Smooth muscle cell (in vitro differentiated cells): ENCODE results near the gene PHACTR1. TPM values are rescaled to one million over a fixed set of nuclear protein-coding genes. Genes with fewer than 3 reads are reported as not detected.

ENCODE experiments used
- DNase-seq: peaks from one replicate; lab custom pipeline; 2025; ENCODE audit not compliant: unreplicated experiment; lab: John Stamatoyannopoulos, UW
- H2AFZ ChIP-seq: fragments of 200-600 bp; sonication (generic); 2 replicates; pipeline ENCODE4 v1.6.0; 2016; ENCODE audit warnings: antibody characterized with exemption, low read depth, mild to moderate bottlenecking
- H3F3A ChIP-seq: fragments of 200-600 bp; sonication (generic); 2 replicates; pipeline ENCODE4 v1.6.0; 2017; ENCODE audit warnings: antibody characterized with exemption, low read depth
- H3K27ac ChIP-seq: fragments of 200-600 bp; sonication (generic); 2 replicates; pipeline ENCODE4 v1.5.1; 2016; ENCODE audit warnings: low read depth, mild to moderate bottlenecking
- H3K27me3 ChIP-seq: fragments of 200-600 bp; sonication (generic); 2 replicates; pipeline ENCODE4 v1.6.1; 2016; ENCODE audit warnings: low read depth, mild to moderate bottlenecking
- H3K36me3 ChIP-seq: fragments of 200-600 bp; sonication (generic); 2 replicates; pipeline ENCODE4 v1.5.1; 2016; ENCODE audit warnings: low read depth
- H3K4me1 ChIP-seq: fragments of 200-600 bp; sonication (generic); 2 replicates; pipeline ENCODE4 v1.5.1; 2016; ENCODE audit warnings: low read depth
- H3K4me2 ChIP-seq: fragments of 200-600 bp; sonication (generic); 2 replicates; pipeline ENCODE4 v1.6.0; 2016; ENCODE audit warnings: mild to moderate bottlenecking
- H3K4me3 ChIP-seq: fragments of 200-600 bp; sonication (generic); 2 replicates; pipeline ENCODE4 v1.5.1; 2016; ENCODE audit warnings: mild to moderate bottlenecking
- H3K79me2 ChIP-seq: fragments of 200-600 bp; sonication (generic); 2 replicates; pipeline ENCODE4 v1.6.0; 2016; ENCODE audit warnings: low read depth, mild to moderate bottlenecking
- H3K9ac ChIP-seq: fragments of 200-600 bp; sonication (generic); 2 replicates; pipeline ENCODE4 v1.6.0; 2016; ENCODE audit warnings: low read depth
- H3K9me3 ChIP-seq: fragments of 200-600 bp; sonication (generic); replicated peaks from 2 replicates; pipeline ENCODE4 v1.5.1; 2016; ENCODE audit warnings: low read depth
- H4K20me1 ChIP-seq: fragments of 200-600 bp; sonication (generic); 2 replicates; pipeline ENCODE4 v1.6.0; 2016; ENCODE audit warnings: low read depth
- CTCF ChIP-seq: fragments of 200-600 bp; sonication (generic); IDR thresholded peaks from 2 replicates; pipeline ENCODE4 v1.5.1; 2017; ENCODE audit warnings: borderline replicate concordance, mild to moderate bottlenecking, antibody characterized with exemption; ENCODE audit not compliant: insufficient read depth, poor library complexity, severe bottlenecking
- WGBS: methylation state at CpG from one replicate; pipeline ENCODE4 v1.1.7; 2016; ENCODE audit warnings: low lambda C conversion rate; 5-methylcytosine and 5-hydroxymethylcytosine counted together
- polyA plus RNA-seq: library from polyadenylated mRNA; unstranded; fragments of >200 nt; fragmentation: Nextera tagmentation; extraction: Ambion mirVana; gene quantifications from 2 replicates; pipeline ENCODE4 v1.2.1, GENCODE V29; 2016
- total RNA-seq: library from RNA; depleted of rRNA; stranded (reverse); fragments of >200 nt; gene quantifications from 2 replicates; pipeline ENCODE4 v1.2.3, GENCODE V29; 2014

The PHACTR1 gene
- total and polyA plus RNA-seq, 2 experiments from 2014 or later = 0.09 to 0.67 TPM

DNA sequence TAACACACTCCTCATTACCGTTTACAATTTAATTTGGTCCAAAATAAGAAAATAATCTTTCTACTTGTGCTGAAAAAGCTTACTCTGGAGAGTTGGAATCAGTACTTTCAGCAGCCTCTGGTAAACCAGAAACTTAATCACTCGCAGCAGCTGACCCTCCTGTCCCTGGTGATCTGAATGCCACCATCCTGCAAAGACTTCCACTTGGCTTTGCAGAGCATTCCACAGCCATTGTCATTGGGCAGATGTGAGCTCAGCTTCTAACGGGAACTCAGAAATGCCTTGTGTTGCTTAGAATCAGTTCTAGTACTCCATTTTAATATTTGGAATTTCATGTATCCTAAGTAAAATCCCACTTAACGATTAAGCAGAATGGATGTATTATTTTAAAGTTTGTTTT lies 59.7 kb downstream of the PHACTR1 start:
- Histone ChIP-seq H2AFZ (no peak overlapping the region), H4K20me1 (no peaks in the 10 kb centered on the region), H3K4me1 (no peaks in the 10 kb centered on the region), H3K4me2 (no peak overlapping the region), H3K27ac (no peak overlapping the region), H3K79me2 (no peaks in the 10 kb centered on the region), H3K4me3 (no peak overlapping the region), H3K9ac (no peak overlapping the region), H3K9me3 (no peaks in the 10 kb centered on the region), H3F3A (no peaks in the 10 kb centered on the region), H3K27me3 (peaks cover 16% of the 10 kb centered on the region), H3K36me3 (no peaks in the 10 kb centered on the region)
- 79% methylated on average over 4 of the region's 4 CpGs for WGBS
- DNase-seq = no peak
- no peak for TF ChIP-seq CTCF

DNA sequence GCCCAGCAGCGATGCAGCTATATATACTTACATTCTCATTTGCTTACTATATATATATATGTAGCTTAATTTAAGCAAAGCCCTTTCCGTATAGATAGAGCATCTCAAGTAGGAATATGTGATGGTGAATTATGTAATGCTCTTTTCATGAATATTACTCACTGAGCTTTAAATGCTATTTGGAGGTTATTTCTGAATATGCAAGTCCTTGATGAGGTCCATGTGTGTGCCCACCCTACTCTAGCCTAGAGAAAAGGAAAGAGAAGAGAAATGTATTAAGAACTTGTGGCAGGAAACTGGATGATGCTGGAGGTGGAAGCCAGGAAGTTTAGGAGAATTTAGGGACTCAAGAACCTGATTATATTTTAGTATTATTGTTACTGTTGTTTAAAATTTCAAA lies 63.2 kb downstream of the PHACTR1 start:
- Histone ChIP-seq H4K20me1 (no peaks in the 10 kb centered on the region), H3K79me2 (no peaks in the 10 kb centered on the region), H3K9ac (no peak overlapping the region), H3K4me1 (no peaks in the 10 kb centered on the region), H3K4me3 (no peak overlapping the region), H3K9me3 (no peaks in the 10 kb centered on the region), H2AFZ (no peak overlapping the region), H3F3A (no peaks in the 10 kb centered on the region), H3K27me3 (peaks cover 11% of the 10 kb centered on the region), H3K4me2 (no peak overlapping the region), H3K27ac (no peak overlapping the region), H3K36me3 (no peaks in the 10 kb centered on the region)
- DNase-seq = no peak
- no peak for TF ChIP-seq CTCF
- 95% methylated on average over 2 of the region's 2 CpGs for WGBS

DNA sequence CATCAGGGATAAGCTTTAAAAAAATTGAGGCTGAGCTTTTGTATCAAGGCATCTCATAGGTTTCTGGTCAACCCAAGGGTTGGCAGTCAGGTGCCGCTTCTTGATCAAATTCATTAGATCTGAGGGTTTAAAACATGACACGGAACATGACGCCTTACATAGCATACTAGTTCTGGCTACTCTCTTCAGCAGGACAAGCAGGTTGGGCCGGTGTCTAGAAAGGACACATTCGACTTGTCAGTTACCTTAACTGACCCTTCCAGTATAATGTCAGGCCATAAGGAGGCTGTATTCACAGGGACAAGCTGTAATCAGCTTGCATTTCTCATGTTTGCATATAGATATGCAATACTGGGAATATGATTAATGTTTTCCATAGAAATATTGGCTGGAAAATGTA lies 65.6 kb downstream of the PHACTR1 start:
- Histone ChIP-seq H2AFZ (no peak overlapping the region), H3F3A (no peaks in the 10 kb centered on the region), H3K27me3 (peaks cover 11% of the 10 kb centered on the region), H4K20me1 (no peaks in the 10 kb centered on the region), H3K79me2 (no peaks in the 10 kb centered on the region), H3K27ac (no peak overlapping the region), H3K4me3 (no peak overlapping the region), H3K9ac (no peak overlapping the region), H3K9me3 (no peaks in the 10 kb centered on the region), H3K36me3 (no peaks in the 10 kb centered on the region), H3K4me2 (no peak overlapping the region), H3K4me1 (no peaks in the 10 kb centered on the region)
- no peak for DNase-seq
- TF ChIP-seq CTCF = no peak
- 86% methylated on average over 5 of the region's 5 CpGs for WGBS

DNA sequence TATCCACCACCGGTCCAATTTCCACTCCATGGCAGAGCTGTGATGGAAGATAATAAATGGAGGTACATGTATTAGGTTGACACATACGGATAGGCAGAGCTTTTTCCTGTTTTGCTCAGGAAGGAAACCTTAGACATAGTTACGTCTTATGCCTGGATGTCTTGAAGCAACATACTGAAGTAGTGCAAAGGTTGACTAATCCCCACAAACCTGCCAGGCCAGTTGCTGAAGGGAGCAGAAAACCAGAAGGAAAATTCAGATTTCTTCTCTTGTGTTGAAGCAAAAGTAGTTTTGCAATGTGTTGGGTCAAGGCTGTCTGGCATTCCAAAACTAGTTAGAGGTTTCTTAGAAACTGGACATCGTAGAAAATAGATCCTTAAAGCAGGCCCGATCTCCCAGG lies 68.7 kb downstream of the PHACTR1 start:
- H3F3A ChIP-seq = no peaks in the 10 kb centered on the region
- H2AFZ ChIP-seq = no peak overlapping the region
- no peak overlapping the region for H3K27ac ChIP-seq
- H3K9me3 ChIP-seq = no peaks in the 10 kb centered on the region
- TF ChIP-seq CTCF = no peak
- H3K36me3 ChIP-seq = no peaks in the 10 kb centered on the region
- no peak overlapping the region for H3K9ac ChIP-seq
- WGBS = 77% methylated on average over 5 of the region's 5 CpGs
- H3K4me1 ChIP-seq = no peaks in the 10 kb centered on the region
- H3K27me3 ChIP-seq = peaks cover 4% of the 10 kb centered on the region
- H3K4me3 ChIP-seq = no peak overlapping the region
- H4K20me1 ChIP-seq = no peaks in the 10 kb centered on the region
- no peak overlapping the region for H3K4me2 ChIP-seq
- DNase-seq = no peak
- no peaks in the 10 kb centered on the region for H3K79me2 ChIP-seq
